Mesendoderm (in vitro differentiated cells): Measurements from ENCODE around the gene HDHD5.

Experiments used
- DNase-seq: peaks from one replicate; pipeline ENCODE4 v3.0.0; 2013
- H2AK5ac ChIP-seq: 2 replicates; pipeline ENCODE4 v1.6.1; 2013; ENCODE audit warnings: low read length, inconsistent platforms
- H2BK120ac ChIP-seq: 2 replicates; pipeline ENCODE4 v1.6.1; 2013; ENCODE audit warnings: low read depth, mild to moderate bottlenecking, low read length, moderate library complexity, mixed read lengths
- H2BK15ac ChIP-seq: replicated peaks from 2 replicates; pipeline ENCODE4 v1.6.1; 2013; ENCODE audit warnings: low read depth, mild to moderate bottlenecking, moderate library complexity
- H2BK5ac ChIP-seq: 2 replicates; pipeline ENCODE4 v1.6.1; 2013; ENCODE audit warnings: low read length, inconsistent platforms
- H3K18ac ChIP-seq: 2 replicates; pipeline ENCODE4 v1.6.1; 2013; ENCODE audit warnings: mild to moderate bottlenecking, low read length, mixed read lengths
- H3K23ac ChIP-seq: one replicate; pipeline ENCODE4 v1.6.1; 2013; ENCODE audit warnings: low read length
- H3K27ac ChIP-seq: 2 replicates; pipeline ENCODE4 v1.5.1; 2013; ENCODE audit warnings: low read depth, mild to moderate bottlenecking, inconsistent platforms, low read length, moderate library complexity
- H3K27me3 ChIP-seq: 2 replicates; pipeline ENCODE4 v1.6.1; 2013; ENCODE audit warnings: low read length, control low read depth, mild to moderate bottlenecking, inconsistent platforms; ENCODE audit not compliant: insufficient read depth, poor library complexity
- H3K36me3 ChIP-seq: 2 replicates; pipeline ENCODE4 v1.6.1; 2013; ENCODE audit warnings: low read length, inconsistent platforms; ENCODE audit not compliant: control insufficient read depth, insufficient read depth
- H3K4ac ChIP-seq: one replicate; pipeline ENCODE4 v1.6.1; 2013; ENCODE audit warnings: low read depth, mild to moderate bottlenecking, low read length, moderate library complexity
- H3K4me1 ChIP-seq: 2 replicates; pipeline ENCODE4 v1.6.1; 2013; ENCODE audit warnings: low read depth, low read length, inconsistent platforms; ENCODE audit not compliant: control insufficient read depth
- H3K4me2 ChIP-seq: 2 replicates; pipeline ENCODE4 v1.6.1; 2013; ENCODE audit warnings: low read length
- H3K4me3 ChIP-seq: 2 replicates; pipeline ENCODE4 v1.5.1; 2013; ENCODE audit warnings: mild to moderate bottlenecking, low read length
- H3K56ac ChIP-seq: one replicate; pipeline ENCODE4 v1.6.1; 2013; ENCODE audit warnings: low read length
- H3K79me1 ChIP-seq: 2 replicates; pipeline ENCODE4 v1.6.1; 2013; ENCODE audit warnings: low read length, inconsistent platforms
- H3K79me2 ChIP-seq: 2 replicates; pipeline ENCODE4 v1.6.1; 2013; ENCODE audit warnings: mild to moderate bottlenecking, low read length; ENCODE audit not compliant: control insufficient read depth, insufficient read depth
- H3K9ac ChIP-seq: 2 replicates; pipeline ENCODE4 v1.6.1; 2013; ENCODE audit warnings: low read length, inconsistent platforms
- H4K5ac ChIP-seq: one replicate; pipeline ENCODE4 v1.6.1; 2013; ENCODE audit warnings: low read length
- H4K8ac ChIP-seq: one replicate; pipeline ENCODE4 v1.6.1; 2013; ENCODE audit warnings: low read depth, mild to moderate bottlenecking, control low read depth, low read length, moderate library complexity
- WGBS: extraction: QIAGEN DNeasy Blood & Tissue Kit; methylation state at CpG from one replicate; pipeline ENCODE4 v1.1.7; 2013; ENCODE audit warnings: low lambda C conversion rate, missing lambda C conversion rate; ENCODE audit not compliant: insufficient coverage; ENCODE audit errors: extremely low coverage; 5-methylcytosine and 5-hydroxymethylcytosine counted together

Gene HDHD5

DNA sequence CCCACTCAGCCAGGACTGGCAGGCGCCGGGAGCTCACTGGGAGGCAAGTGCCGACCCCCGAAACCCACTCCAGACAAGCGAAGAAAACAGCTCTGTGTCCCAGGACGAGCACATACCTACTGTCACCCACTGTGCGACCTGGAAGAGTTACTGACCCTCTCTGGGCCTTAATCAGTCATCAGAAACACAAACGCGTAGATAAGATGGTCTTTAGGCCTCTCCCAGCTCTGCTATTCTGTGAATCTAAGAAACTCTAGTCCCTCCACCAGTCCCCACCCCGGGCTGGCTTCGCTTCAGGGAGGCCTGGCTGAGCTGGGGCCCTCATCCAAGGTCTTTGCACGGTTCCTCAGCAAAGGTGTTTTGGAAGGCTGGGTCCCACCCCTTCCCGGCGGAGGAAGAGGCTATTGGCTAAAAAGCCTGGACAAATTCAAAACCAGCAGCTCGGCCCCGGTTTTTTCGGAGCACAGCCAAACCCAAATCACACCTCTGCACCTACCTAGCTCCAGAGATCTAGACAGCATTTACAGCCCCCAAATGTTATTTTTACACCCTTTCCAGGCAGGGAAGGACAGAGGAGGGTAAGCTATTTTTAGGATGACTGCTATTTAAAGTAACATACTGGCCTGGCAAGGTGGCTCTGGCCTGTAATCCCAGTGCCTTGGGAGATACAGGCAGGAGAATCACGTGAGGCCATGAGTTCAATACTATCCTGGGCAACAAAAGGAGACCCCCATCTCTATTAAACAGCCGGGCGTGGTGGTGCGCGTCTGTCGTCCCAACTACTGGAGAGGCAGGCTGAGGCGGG, 13.2 kb upstream of the HDHD5 start:
- H2BK15ac ChIP-seq, result no peak overlapping the region
- H3K9ac ChIP-seq, result peak overlapping the region; percentile 57
- peak overlapping the region; percentile 47 for H4K5ac ChIP-seq
- peak overlapping the region; percentile 86 for H3K56ac ChIP-seq
- no peak overlapping the region for H2BK5ac ChIP-seq
- H3K79me2 ChIP-seq, result no peaks in the 10 kb centered on the region
- H3K4me1 ChIP-seq, result no peaks in the 10 kb centered on the region
- H3K18ac ChIP-seq, result peak overlapping the region; percentile 73
- peak overlapping the region; percentile 21 for H3K4ac ChIP-seq
- H3K27me3 ChIP-seq, result no peaks in the 10 kb centered on the region
- H2AK5ac ChIP-seq, result no peak overlapping the region
- DNase-seq, result no peak
- H2BK120ac ChIP-seq, result no peak overlapping the region
- H3K4me2 ChIP-seq, result peak overlapping the region; percentile 30
- no peak overlapping the region for H3K4me3 ChIP-seq
- H3K23ac ChIP-seq, result no peak overlapping the region
- no peaks in the 10 kb centered on the region for H3K79me1 ChIP-seq
- H3K27ac ChIP-seq, result peak overlapping the region; percentile 42
- no CpG with 5 or more reads among the region's 24 CpGs for WGBS
- peak overlapping the region; percentile 93 for H4K8ac ChIP-seq
- H3K36me3 ChIP-seq, result no peaks in the 10 kb centered on the region

DNA sequence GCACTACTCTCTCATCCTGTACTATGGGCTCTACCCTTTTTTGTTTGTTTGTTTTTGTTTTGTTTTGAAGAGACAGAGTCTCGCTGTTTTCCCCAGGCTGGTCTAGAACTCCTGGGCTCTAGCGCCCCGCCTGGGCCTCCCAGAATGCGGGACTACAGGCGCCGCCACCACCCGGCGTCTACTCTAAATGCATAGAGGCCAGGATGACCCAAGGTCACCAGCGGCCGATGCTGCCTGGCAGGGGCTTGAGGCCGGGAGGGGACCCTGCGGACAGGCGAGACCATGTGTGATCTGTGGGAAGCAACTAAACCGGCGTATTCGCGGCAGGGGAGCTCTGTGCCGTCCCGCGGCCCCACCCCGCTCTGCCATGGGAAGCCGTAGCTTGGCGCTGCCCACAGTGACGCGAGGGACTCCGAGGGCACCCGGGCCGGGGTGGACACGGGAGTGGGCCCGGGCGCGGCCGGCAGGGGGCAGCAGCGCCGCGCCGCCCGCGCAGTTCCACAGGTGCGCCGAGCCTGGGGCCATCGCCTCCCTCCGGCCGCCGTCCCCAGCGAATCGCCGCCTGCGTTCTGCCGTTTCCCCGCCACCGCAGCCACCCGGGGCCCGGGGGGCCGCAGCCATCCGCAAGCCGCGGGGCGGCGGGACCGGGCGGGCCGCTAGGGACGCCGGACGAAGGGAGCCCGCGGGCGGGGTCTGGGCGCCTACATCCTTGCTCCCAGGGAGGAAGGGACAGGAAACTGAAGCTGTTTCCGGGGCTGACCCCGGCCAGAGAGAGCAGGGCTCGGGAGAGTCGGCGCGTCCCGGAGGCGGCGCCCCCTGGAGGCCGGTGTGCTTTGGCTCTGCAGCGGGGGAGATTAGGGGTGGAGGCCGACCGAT, 12.3 kb upstream of the HDHD5 start:
- no peaks in the 10 kb centered on the region for H3K36me3 ChIP-seq
- H3K4me2 ChIP-seq, result peak overlapping the region; percentile 96
- peak overlapping the region; percentile 95 for H3K56ac ChIP-seq
- no peak overlapping the region for H4K8ac ChIP-seq
- H3K18ac ChIP-seq, result peak overlapping the region; percentile 82
- H4K5ac ChIP-seq, result no peak overlapping the region
- H3K23ac ChIP-seq, result peak overlapping the region; percentile 24
- DNase-seq, result peak; percentile 96
- no peak overlapping the region for H2BK15ac ChIP-seq
- peak overlapping the region; percentile 94 for H3K27ac ChIP-seq
- H3K9ac ChIP-seq, result peak overlapping the region; percentile 86
- H2BK120ac ChIP-seq, result no peak overlapping the region
- no CpG with 5 or more reads among the region's 83 CpGs for WGBS
- H3K79me2 ChIP-seq, result no peaks in the 10 kb centered on the region
- no peaks in the 10 kb centered on the region for H3K4me1 ChIP-seq
- no peaks in the 10 kb centered on the region for H3K27me3 ChIP-seq
- no peaks in the 10 kb centered on the region for H3K79me1 ChIP-seq
- no peak overlapping the region for H2AK5ac ChIP-seq
- H2BK5ac ChIP-seq, result no peak overlapping the region
- peak overlapping the region; percentile 49 for H3K4me3 ChIP-seq
- no peak overlapping the region for H3K4ac ChIP-seq

DNA sequence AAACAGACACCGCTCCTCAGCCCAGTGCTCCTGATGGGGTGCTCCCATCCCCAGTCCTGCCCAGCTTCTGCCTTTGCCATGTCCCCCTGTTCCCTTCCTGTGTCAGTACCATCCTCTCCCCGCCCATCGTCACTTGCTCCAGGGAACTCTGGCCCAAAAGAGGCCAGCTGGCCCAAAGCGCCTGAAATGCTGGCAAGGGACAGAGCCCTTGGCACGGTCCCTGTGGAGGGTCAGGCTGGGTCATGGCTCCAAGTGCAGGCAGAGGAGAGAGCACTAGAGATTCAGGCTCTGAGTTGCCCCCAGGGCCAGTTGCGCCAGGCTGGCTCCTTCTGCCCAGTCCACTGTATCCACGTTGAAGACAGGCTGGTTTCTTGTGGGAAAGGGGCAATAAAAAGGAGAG, 8.4 kb upstream of the HDHD5 start:
- Histone ChIP-seq H3K23ac (no peak overlapping the region), H3K36me3 (no peaks in the 10 kb centered on the region), H3K4ac (no peak overlapping the region), H3K4me3 (no peak overlapping the region), H3K4me1 (no peaks in the 10 kb centered on the region), H2AK5ac (no peak overlapping the region), H2BK5ac (no peak overlapping the region), H4K5ac (no peak overlapping the region), H3K56ac (no peak overlapping the region), H3K79me2 (no peaks in the 10 kb centered on the region), H3K9ac (no peak overlapping the region), H3K27ac (no peak overlapping the region), H4K8ac (no peak overlapping the region), H2BK120ac (no peak overlapping the region), H3K27me3 (no peaks in the 10 kb centered on the region), H3K18ac (no peak overlapping the region), H3K4me2 (no peak overlapping the region), H3K79me1 (no peaks in the 10 kb centered on the region), H2BK15ac (no peak overlapping the region)
- no CpG with 5 or more reads among the region's 7 CpGs for WGBS
- no peak for DNase-seq

DNA sequence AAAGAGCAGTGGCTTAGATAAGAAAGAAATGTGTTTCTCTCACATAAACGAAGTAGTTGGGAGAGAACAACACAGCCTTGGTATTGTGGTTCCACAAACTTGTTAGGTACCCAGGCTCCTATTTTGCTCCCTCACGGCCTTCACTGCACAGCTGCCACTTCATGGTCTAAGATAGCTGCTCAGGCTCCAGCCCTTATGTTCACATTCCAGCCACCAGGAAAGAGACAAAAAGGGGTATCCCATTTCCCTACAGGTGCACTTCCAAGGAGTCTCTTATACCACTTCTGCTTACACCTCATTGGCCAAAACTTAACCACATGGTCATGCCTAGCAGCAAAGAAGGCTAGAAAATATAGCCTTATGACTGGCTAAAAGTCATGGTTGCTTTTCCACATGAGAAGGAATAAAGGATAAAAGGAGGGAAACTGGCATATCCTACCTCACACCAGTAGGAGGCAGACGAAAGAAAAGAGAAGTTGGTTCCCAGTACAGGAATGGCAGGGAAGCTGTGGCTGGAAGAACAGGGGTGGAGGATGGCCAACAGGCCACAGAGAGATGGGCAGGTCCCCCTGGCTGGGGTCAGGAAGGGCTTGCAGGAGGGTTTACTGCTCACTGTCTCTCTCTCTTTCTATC, 5.4 kb upstream of the HDHD5 start:
- Histone ChIP-seq H3K36me3 (no peaks in the 10 kb centered on the region), H3K56ac (no peak overlapping the region), H3K79me1 (no peaks in the 10 kb centered on the region), H2BK120ac (no peak overlapping the region), H3K4me2 (no peak overlapping the region), H3K4ac (no peak overlapping the region), H3K23ac (no peak overlapping the region), H2AK5ac (no peak overlapping the region), H4K5ac (no peak overlapping the region), H2BK15ac (no peak overlapping the region), H3K27ac (no peak overlapping the region), H3K27me3 (no peaks in the 10 kb centered on the region), H3K4me1 (peaks cover 4% of the 10 kb centered on the region), H4K8ac (no peak overlapping the region), H3K79me2 (no peaks in the 10 kb centered on the region), H3K18ac (no peak overlapping the region), H3K9ac (no peak overlapping the region), H3K4me3 (no peak overlapping the region), H2BK5ac (no peak overlapping the region)
- WGBS, result no CpG with 5 or more reads among the region's 3 CpGs
- peak; percentile 70 for DNase-seq

DNA sequence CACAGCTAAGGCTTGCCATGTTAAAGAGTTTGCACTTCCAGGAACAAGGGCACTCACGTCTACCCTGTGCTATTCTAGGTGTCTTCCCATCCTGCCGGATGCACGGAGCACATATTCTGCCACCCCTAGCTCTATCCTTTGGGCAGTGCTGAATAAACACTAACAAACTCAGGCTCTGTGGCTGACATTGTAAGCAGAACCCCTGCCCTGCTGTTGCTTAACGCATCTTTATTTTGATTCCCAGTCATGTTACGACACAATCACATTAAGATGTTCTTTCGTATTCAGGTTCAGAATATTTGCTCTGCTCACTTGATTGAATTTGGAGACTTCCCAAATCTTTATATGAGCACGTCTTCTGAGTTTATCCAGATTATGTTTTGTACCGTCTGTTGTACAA, 3.7 kb upstream of the HDHD5 start:
- Histone ChIP-seq H3K79me1 (peaks cover 2% of the 10 kb centered on the region), H3K4ac (no peak overlapping the region), H3K4me3 (no peak overlapping the region), H2AK5ac (no peak overlapping the region), H2BK5ac (no peak overlapping the region), H4K5ac (no peak overlapping the region), H3K9ac (no peak overlapping the region), H4K8ac (no peak overlapping the region), H3K36me3 (no peaks in the 10 kb centered on the region), H2BK120ac (no peak overlapping the region), H3K27me3 (no peaks in the 10 kb centered on the region), H3K4me2 (no peak overlapping the region), H3K56ac (no peak overlapping the region), H3K27ac (no peak overlapping the region), H3K4me1 (peaks cover 4% of the 10 kb centered on the region), H2BK15ac (no peak overlapping the region), H3K79me2 (peaks cover under 1% of the 10 kb centered on the region), H3K18ac (no peak overlapping the region), H3K23ac (no peak overlapping the region)
- DNase-seq, result no peak
- no CpG with 5 or more reads among the region's 8 CpGs for WGBS
